Adrenal gland (tissue), 5 donors: ENCODE data around the gene TTF2.

Experiments used
- POLR2A ChIP-seq, 2 donors: fragments of 450-650 bp; IDR thresholded peaks; one replicate each; pipeline ENCODE4 v1.6.1; 2017; ENCODE audit warnings: antibody characterized with exemption in 2 of 2, mild to moderate bottlenecking in 2 of 2, moderate library complexity in 1 of 2
- TF ChIP-seq, protein P1 (sequence below), 6 experiments: fragments of 450-650 bp in 4 of 6; fragments of 200-600 bp in 2 of 6; sonication (generic) in 1 of 6; IDR thresholded peaks; 1 replicate in 5 of 6; 2 replicates in 1 of 6; pipeline versions ENCODE4 v1.5.1 to v1.8.0; 2016 to 2021; ENCODE audit warnings: antibody characterized with exemption in 6 of 6, mild to moderate bottlenecking in 2 of 6, moderate library complexity in 1 of 6
- donor health status: DM: no; HTN: no; CAD: no.

DNA sequence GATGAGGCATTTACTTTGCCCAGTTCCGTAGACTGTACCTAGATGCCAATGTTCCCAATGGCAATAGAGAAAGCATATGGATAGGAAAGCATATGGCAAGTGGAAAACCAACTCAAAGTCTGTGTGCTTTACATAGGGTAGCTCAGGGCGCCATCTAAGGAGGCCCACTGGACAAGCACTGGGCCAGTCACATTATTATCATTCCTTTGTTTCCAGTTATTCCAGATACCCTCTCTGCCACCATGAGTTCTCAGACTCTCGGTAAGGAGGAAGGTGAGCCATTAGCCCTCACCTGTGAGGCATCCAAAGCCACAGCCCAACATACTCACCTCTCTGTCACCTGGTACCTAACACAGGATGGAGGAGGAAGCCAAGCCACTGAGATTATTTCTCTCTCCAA, 48.8 kb upstream of the TTF2 start:
- TF ChIP-seq, protein P1, sequence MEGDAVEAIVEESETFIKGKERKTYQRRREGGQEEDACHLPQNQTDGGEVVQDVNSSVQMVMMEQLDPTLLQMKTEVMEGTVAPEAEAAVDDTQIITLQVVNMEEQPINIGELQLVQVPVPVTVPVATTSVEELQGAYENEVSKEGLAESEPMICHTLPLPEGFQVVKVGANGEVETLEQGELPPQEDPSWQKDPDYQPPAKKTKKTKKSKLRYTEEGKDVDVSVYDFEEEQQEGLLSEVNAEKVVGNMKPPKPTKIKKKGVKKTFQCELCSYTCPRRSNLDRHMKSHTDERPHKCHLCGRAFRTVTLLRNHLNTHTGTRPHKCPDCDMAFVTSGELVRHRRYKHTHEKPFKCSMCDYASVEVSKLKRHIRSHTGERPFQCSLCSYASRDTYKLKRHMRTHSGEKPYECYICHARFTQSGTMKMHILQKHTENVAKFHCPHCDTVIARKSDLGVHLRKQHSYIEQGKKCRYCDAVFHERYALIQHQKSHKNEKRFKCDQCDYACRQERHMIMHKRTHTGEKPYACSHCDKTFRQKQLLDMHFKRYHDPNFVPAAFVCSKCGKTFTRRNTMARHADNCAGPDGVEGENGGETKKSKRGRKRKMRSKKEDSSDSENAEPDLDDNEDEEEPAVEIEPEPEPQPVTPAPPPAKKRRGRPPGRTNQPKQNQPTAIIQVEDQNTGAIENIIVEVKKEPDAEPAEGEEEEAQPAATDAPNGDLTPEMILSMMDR (IDR thresholded peaks at IDR 0.05), result no peak
- TF ChIP-seq POLR2A (IDR thresholded peaks at IDR 0.05), result no peak
